ENCODE measurements around the gene TC2N.
A peak's percentile ranks its signal among the peaks of the same experiment; 100 is the strongest.
"Not testable (repeated sequence)": the region's sequence is repeated elsewhere in the genome, so short reads cannot be mapped to it uniquely, and the experiment has no call there.

The TC2N gene

GRCh38 chr14:91889477-91890211 lies 22.3 kb upstream of the TC2N start:
- DNase-seq (ENCODE audit: low spot score), result no peak

- DNase-seq (ENCODE audit: low spot score), result no peak
These were observed 21.5 kb upstream of the TC2N start for GRCh38 chr14:91888641-91889476.

- no peak for DNase-seq (ENCODE audit: low spot score)
These were observed 19.6 kb upstream of the TC2N start for GRCh38 chr14:91886961-91887360.

- no peak for DNase-seq (ENCODE audit: low spot score)
These were observed 18.5 kb upstream of the TC2N start for GRCh38 chr14:91885839-91886238.

- no peak for DNase-seq (ENCODE audit: low spot score)
These were observed 17.9 kb upstream of the TC2N start for GRCh38 chr14:91885113-91885712.

GRCh38 chr14:91884664-91885063 lies 17.3 kb upstream of the TC2N start:
- DNase-seq (ENCODE audit: low spot score), result no peak

GRCh38 chr14:91883753-91884152 lies 16.4 kb upstream of the TC2N start:
- no peak for DNase-seq (ENCODE audit: low spot score)

GRCh38 chr14:91882776-91883175 lies 15.4 kb upstream of the TC2N start:
- DNase-seq (ENCODE audit: low spot score), result no peak

- DNase-seq (ENCODE audit: low spot score), result no peak
These were observed 15.0 kb upstream of the TC2N start for GRCh38 chr14:91882369-91882768.

GRCh38 chr14:91879196-91879595 lies 11.9 kb upstream of the TC2N start:
- no peak for DNase-seq (ENCODE audit: low spot score)

GRCh38 chr14:91878274-91878673 lies 10.9 kb upstream of the TC2N start:
- no peak for DNase-seq (ENCODE audit: low spot score)

GRCh38 chr14:91877376-91877915 lies 10.1 kb upstream of the TC2N start:
- DNase-seq (ENCODE audit: low spot score), result no peak

- no peak for DNase-seq (ENCODE audit: low spot score)
These were observed 9.2 kb upstream of the TC2N start for GRCh38 chr14:91876492-91876891.

- no peak for DNase-seq (ENCODE audit: low spot score)
These were observed 8.4 kb upstream of the TC2N start for GRCh38 chr14:91875525-91876286.

- DNase-seq (ENCODE audit: low spot score), result peak; percentile 93
These were observed 6.4 kb upstream of the TC2N start for GRCh38 chr14:91873471-91874415.

GRCh38 chr14:91872517-91873470 lies 5.5 kb upstream of the TC2N start:
- peak; percentile 78 for DNase-seq (ENCODE audit: low spot score)

- DNase-seq (ENCODE audit: low spot score), result peak; percentile 57
These were observed 4.7 kb upstream of the TC2N start for GRCh38 chr14:91872011-91872501.

GRCh38 chr14:91871401-91871800 lies 4.1 kb upstream of the TC2N start:
- DNase-seq (ENCODE audit: low spot score), result not testable (repeated sequence)

GRCh38 chr14:91870890-91871289 lies 3.6 kb upstream of the TC2N start:
- no peak for DNase-seq (ENCODE audit: low spot score)
